ENCODE data around the gene CDKAL1.
"Not testable (repeated sequence)": the region's sequence is repeated elsewhere in the genome, so short reads cannot be mapped to it uniquely, and the experiment has no call there.

CDKAL1 gene

GRCh38 chr6:21091411-21091810 is 557.2 kb downstream of the CDKAL1 start:
- no peak for DNase-seq

GRCh38 chr6:21092231-21092772 is 558.0 kb downstream of the CDKAL1 start:
- DNase-seq, result not testable (repeated sequence)

DNA sequence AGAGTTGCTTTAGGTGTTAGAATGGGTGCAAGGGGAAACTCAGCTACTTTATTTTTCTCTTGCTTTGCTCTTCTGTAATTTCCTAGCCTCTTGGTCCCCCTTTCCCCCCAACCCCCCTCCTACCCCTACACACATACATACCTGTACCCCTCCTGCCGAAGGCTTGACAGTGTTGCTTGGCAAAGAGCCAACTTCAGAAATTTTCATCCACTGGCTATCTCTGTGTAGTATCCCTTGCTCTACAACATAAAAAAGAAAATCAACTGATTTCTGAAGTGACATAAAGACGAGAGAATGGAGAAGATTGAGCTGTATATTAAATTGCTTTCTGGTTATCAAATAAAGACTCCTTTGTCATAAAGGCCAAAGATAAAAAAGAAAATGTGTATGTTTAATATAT is 561.2 kb downstream of the CDKAL1 start:
- DNase-seq, result no peak

GRCh38 chr6:21098134-21098533 is 563.9 kb downstream of the CDKAL1 start:
- no peak for DNase-seq

GRCh38 chr6:21098744-21099143 is 564.5 kb downstream of the CDKAL1 start:
- DNase-seq, result no peak

DNA sequence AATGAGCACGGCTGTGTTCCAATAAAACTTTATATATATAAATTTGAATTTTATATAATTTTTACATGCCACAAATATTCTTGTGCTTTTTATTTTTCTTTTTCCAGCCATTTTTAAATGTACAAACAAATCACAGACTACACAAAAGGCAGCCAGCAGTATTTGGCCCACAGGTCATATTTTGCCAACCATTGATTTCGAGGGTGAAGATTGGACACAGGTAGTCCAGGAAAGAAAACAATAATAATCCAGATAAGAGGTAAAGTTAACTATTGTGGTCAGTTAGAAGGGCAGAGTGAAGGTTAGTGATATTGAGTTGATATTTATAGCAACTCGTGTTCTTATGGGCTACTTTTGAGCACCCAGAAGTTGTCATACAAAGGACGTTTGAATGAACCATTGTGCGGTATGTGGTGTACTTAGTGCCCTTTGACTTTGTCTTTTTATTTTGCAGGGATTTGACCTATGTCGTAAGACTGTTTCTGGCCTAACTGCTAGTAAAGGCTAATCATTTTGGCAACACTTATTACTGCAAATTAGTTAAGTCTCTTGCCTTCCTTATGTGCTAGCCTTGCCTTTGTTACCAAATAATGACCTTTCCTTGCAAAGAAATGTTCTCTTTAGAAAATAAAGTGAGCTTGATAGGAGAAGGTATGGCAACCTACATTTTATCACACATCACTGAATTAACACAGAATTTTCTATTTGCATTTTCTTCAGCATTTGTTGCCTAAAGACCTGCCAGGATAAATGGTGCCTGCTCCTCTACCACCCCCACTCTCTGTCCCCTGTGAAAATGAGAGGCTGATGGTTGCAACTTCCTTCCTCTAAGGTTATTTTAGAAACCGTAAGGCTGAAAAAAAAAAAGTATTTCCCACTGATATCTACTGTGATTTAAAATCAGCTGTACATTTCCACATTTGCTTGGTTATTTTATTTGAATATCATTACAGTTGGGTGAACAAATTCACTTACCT is 565.4 kb downstream of the CDKAL1 start:
- DNase-seq, result no peak

- DNase-seq, result no peak
Observed at GRCh38 chr6:21100991-21101390, 566.7 kb downstream of the CDKAL1 start.

DNA sequence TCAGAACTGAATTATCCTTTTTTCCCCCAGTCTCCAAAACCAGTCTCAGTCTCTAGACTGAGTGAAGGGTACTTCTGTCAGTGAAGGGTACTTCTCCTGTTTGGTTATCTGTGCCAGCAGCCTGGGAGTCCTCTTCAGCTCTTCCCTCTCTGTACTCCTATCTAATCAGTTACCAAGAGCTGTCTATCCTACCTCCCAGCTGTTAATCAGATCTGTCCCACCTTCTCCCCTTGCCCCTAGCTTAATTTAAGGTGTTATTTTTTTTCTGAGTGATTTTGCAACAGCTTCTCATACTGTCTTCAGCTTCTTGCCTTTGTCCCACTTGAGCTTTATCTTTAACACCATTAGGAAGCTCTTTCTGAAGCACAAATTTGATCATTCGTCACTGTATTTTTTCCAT is 567.4 kb downstream of the CDKAL1 start:
- no peak for DNase-seq

GRCh38 chr6:21102201-21102600 is 567.9 kb downstream of the CDKAL1 start:
- DNase-seq, result no peak

- DNase-seq, result no peak
Observed at GRCh38 chr6:21102624-21103023, 568.4 kb downstream of the CDKAL1 start.

DNA sequence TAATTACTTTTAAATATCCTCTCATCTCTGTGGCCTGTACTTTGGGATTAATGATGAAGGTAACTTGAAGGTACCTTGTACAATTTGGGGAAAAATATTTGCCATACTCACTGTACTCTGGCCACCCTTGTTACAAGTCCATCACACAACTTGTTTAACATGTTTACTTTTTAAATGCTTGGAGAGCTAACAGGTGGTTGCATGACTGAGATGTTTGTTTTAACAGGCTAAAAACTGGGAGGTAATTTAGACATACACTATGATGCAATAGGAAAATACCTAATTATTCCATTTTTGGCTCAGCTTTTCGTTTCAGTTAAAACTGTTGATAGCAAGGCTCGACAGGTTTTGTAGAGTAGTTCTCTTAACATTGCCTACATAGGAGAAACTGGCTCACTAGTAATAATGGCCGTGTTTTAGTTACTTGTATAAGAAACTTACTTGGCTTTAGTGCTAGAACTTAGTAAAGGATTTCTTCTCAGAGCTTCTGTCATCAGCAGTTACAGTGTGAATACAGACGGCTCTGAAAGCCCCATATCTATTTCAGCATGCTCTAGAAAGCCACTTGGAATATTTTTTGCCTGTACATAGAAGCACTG is 569.5 kb downstream of the CDKAL1 start:
- DNase-seq, result no peak

DNA sequence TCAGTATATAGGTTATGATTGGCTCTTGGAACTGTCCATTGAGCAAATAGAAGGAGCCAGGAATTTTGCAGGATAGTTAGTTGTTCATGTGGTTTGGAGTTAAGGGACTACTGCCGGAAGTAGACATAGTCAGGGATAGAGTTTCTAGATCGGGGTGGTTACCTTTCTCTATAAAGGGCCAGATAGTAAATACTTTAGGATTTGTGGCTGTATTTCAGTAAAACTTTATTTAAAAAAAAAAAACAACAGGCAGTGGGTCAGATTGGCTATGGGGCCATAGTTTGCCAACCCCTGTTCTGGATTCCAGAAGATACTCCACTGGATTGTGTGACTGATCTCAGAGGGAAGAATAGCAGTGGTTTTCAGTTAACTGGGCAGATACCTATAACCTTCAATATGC is 570.0 kb downstream of the CDKAL1 start:
- DNase-seq, result no peak

- DNase-seq, result no peak
Observed at GRCh38 chr6:21107796-21108195, 573.5 kb downstream of the CDKAL1 start.

GRCh38 chr6:21109391-21110178 is 575.3 kb downstream of the CDKAL1 start:
- no peak for DNase-seq

- no peak for DNase-seq
Observed at GRCh38 chr6:21110684-21111083, 576.4 kb downstream of the CDKAL1 start.

- no peak for DNase-seq
Observed at GRCh38 chr6:21111093-21111725, 577.0 kb downstream of the CDKAL1 start.

- no peak for DNase-seq
Observed at GRCh38 chr6:21115111-21115510, 580.9 kb downstream of the CDKAL1 start.

GRCh38 chr6:21116736-21117135 is 582.5 kb downstream of the CDKAL1 start:
- DNase-seq, result no peak

DNA sequence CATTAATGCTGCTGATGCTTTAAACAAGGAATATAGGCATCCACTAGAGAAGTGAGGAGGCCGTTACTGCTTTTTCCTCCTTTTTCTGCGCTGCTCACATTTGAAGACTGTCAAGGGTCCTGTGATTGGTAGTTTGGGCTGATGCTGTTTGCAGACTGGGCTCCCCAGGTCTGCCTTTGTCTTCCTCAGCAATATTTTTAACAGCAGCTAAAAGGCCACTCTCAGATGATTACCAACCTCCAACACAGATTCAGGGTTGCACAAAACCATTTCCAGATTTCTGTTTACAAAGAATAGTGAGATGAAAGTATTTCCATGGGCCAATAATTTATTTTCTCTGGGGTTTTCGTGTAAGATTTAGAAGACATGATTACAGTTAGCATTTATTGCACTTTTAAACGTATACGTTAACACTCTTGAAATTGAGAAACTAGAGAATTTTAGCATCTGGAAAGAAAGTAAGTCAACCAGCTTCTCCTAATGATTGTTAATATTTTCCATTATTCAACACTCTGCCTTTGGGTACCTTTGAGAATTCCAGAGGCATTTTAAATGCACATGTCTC is 584.0 kb downstream of the CDKAL1 start:
- no peak for DNase-seq

GRCh38 chr6:21121636-21122136 is 587.4 kb downstream of the CDKAL1 start:
- no peak for DNase-seq

DNA sequence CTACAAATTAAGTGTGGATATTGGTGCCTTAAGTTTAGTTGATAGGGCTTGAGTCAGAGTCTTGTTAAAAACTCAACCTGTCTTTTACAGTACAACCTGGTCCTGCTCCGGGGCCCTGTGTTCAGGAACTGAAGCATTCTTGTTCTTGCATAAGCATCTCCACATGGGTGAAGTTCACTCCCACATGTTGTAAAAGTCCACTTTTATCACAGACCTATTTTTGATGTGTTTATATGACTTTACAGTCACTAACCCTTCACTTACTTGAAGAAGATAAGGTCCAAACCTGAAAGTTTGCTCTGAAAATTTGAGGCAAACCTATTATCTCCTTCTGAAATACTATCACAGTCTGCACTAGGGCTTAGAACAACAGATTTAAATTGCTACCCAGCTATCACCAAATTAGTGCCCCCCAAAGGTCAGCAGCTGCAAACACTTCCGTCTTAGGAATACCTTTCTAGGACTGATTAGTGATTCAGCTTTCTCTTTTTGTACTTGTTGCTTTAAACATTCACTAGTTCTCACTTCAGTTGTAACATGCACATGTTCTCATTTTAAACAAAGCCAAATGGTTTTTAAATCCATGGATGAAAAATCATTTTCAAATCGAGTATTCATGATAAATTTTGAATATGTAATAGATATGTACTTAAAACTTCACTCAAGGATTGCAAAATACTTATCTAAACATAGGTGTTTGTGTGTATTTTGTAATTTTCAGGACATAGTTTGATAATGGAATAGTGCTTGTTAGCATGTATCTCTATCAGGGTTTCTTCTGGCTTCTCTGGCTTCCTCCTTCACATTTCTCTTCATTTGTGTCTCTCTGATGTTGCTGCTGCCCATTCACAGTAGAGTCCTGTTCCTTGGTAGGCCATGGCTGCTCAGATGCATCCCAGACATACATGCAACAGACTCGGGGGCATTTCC is 589.5 kb downstream of the CDKAL1 start:
- no peak for DNase-seq
